NCI-H1436 (cell line): Measurements from ENCODE around the gene PEX11A.

Experiments
- DNase-seq: peaks from one replicate; lab custom pipeline; 2025; lab: John Stamatoyannopoulos, UW

Gene PEX11A

DNA sequence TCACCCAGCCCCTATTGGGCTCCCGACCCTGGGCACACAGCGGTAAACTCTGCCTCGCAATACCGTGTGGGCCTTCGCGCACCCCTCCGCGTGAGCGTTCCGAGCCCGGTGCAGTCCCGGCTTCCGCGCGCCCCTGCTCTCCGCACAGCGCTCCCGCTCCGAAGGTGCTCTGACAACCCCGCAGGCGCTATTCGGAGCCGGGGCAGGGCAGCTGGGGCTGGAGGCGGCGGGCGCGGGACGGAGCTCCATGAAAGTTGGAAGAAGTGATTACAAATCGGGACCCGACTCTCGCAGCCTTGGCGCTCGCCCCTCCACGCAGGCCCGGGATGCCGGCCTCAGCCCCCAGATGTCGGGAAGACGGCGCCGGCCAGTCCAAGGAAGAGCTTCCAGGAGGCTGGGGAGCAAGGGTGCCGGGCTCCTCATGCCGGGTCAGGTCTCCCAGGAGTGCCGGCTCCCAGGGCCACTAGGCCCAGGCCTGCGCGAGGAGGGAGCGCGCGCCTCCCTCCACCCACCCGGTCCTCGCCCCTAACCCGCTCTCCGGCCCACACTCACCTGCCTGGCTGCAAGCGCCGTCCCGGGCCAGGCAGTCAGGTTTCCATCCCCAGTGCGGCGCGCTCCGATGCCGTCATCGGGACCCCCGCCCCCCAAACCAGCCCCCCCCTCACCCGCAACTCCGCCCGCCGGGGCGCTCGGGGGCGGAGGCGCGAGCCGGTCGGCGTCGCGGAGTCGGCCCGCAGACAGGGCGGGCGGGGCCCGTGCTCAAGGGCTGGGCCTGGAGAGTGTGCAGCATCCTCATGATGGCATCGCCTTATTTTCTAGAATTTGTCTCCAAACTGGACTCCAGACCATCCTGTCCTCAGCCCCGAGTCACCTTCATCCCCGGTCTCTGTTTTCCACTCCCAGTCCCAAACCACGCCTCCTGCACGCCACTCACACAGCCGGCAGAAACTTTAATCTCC lies 35.4 kb downstream of the PEX11A start, which contains the start of gene KIF7:
Gene KIF7 (minus strand): TSS at position 621 of the 959 bp plus-strand sequence. CDS start 2,537 bp downstream, outside the sequence.
- DNase-seq = peak; percentile 30

- DNase-seq = no peak
Measured at GRCh38 chr15:89654301-89654761, 36.2 kb downstream of the PEX11A start.

- no peak for DNase-seq
Measured at GRCh38 chr15:89653578-89653977, 37.0 kb downstream of the PEX11A start.

DNA sequence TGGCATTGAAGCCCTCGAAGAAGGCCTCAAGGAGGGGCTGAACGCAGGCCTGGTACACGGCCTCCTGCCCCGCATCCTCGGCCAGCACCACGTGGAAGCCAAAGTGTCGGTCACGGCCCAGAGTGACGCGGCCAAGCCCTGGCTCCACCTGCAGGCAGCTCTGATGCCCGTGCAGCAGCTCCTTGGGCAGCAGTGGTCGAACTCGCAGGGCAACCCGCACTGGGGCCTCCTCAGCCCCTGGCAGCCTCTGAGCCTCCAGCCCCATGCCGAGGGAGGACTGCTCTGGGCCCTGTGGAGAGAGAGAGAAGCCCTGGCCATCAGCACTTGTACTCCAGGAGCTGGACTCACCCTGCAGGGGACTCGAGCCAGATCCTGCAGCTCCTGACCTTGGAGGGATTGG lies 37.9 kb downstream of the PEX11A start:
- no peak for DNase-seq

DNA sequence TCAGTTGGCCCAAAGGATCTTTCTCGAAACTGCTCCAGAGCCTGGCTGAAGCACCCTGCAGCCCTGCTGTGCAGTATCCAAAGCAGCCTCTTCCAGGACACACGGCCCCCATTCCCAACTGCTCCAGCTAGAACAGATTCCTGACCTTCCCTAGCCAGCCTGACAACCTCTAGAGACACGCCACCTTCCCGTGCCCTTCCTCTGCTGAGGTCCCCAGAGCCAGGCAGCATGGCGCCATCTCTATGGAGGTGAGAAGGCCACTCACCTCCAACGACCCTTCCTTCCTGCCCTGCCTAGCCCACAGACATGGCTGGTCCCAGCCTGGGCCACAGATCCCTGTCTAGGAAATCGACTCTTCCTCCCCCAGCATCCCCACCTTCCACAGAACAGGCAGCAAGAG lies 38.4 kb downstream of the PEX11A start:
- no peak for DNase-seq

- DNase-seq = no peak
Measured at GRCh38 chr15:89649716-89650115, 40.8 kb downstream of the PEX11A start.

GRCh38 chr15:89649013-89649625 lies 41.4 kb downstream of the PEX11A start:
- no peak for DNase-seq

DNA sequence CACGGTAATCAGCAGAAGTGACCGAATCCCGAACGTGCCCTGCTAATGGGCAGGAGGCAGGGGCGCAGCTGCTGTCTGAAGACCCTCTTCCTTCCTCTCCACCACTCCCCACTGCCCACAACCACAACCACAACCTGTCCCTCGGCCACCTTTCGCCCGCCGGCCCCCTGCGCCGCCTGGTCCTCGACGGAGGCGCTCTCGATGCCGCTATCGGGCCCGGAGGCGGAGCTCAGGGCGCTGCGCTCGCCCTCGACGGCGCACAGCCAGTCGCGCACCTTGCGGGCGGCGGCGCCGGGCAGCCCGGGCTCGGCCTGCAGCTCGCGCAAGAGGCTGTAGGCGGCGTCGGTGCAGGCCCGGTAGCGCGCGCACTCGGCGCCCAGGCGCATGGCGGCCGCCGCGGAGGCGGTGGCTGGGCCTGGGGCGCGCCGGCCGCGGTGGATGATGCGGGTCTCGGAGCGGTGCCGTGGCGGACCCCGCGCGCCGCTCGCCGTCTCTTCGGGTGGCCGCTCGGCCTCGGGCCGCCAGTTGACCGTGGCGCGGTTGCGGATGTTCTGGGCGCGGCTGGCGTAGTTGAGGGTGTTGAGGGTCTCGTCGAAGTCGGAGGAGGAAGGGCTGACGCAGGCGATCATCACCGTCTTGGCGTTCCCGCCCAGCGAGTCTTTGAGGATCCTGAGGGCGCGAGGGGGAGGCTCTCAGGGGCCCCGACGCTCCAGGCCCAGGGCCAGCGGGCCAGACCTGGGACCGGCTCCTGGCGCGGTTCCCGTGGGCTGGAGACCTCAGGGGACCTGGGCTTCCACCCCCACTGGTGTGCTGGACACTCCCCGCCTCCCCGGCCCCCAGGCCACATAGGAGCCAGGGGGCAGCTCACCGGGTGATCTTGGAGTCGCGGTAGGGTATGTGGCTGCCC lies 42.2 kb downstream of the PEX11A start:
- DNase-seq = no peak

GRCh38 chr15:89647191-89647851 lies 43.2 kb downstream of the PEX11A start:
- DNase-seq = no peak

- DNase-seq = no peak
Measured at GRCh38 chr15:89646416-89647141, 44.0 kb downstream of the PEX11A start.

DNA sequence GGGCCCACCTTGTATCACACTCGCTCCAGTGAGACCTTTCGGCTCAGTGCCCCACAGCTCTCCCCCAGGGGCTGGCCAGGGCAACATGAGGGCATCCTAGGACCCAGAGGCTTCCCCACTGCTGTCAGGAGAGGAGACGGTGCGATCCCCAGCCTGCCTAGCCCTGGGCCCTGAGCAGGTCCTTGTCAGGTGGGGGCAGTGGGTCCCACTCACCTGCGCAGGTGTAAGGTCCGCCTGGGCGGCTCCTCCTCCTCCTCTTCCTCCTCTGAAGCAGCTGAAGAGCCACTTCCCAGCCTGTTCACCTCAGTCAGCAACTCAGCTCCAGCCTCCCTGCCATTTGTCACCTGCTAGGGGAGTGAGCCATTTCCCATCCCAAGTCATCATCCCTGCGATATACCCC lies 44.9 kb downstream of the PEX11A start:
- no peak for DNase-seq

DNA sequence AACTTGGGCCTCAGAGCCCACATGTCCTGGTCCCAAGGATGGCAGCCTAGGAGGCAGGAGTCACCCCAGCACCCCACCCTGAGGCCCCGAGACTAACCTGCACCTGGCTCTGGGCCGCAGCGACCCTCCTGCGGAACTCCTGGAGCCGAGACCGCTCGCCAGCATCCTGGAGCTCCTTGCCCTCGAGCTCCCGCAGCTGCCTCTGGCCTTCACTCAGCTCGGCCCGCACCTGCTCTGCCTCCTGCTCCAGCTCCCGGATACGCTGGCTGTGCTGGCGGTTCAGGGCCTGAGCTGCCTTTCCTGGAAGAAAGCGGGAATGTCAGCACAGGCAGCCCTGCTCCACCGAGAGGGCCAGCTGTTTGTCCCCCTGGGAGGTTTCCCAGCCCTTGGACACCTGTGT lies 48.4 kb downstream of the PEX11A start:
- DNase-seq = no peak

DNA sequence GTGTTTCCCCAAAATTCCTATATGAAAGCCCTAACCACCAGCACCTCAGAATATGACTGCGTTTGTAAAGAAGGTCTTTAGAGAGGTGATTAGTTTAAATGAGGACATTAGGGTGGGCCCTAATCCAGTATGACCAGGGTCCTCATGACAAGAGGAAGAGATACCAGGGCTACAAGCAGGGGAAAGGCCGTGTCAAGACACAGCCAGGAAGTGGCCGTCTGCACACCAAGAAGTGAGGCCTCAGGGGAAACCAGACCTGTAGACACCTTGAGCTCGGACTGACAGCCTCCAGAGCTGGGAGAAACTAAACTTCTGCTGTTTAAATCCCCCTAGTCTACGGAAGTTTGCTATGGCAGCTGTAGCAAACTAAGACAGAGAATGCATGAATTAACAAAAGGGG lies 49.5 kb downstream of the PEX11A start:
- no peak for DNase-seq

DNA sequence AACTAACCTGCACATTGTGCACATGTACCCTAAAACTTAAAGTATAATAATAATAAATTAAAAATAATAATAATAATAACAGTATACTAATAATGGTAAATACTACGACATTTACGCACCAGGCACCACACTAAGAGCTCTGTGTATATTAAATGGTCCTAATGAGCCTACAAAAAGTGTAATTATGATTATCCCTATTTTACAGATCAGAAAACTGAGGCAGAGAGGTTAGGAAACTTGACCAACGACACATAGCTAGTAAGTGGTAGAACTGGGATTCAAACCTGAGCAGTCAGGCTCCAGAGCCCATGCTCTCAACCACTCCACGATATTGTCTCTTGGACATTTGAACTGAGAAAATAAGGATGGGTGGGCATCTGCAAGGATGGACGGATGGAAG lies 50.3 kb downstream of the PEX11A start:
- no peak for DNase-seq

- no peak for DNase-seq
Measured at GRCh38 chr15:89633585-89633984, 57.0 kb downstream of the PEX11A start.

DNA sequence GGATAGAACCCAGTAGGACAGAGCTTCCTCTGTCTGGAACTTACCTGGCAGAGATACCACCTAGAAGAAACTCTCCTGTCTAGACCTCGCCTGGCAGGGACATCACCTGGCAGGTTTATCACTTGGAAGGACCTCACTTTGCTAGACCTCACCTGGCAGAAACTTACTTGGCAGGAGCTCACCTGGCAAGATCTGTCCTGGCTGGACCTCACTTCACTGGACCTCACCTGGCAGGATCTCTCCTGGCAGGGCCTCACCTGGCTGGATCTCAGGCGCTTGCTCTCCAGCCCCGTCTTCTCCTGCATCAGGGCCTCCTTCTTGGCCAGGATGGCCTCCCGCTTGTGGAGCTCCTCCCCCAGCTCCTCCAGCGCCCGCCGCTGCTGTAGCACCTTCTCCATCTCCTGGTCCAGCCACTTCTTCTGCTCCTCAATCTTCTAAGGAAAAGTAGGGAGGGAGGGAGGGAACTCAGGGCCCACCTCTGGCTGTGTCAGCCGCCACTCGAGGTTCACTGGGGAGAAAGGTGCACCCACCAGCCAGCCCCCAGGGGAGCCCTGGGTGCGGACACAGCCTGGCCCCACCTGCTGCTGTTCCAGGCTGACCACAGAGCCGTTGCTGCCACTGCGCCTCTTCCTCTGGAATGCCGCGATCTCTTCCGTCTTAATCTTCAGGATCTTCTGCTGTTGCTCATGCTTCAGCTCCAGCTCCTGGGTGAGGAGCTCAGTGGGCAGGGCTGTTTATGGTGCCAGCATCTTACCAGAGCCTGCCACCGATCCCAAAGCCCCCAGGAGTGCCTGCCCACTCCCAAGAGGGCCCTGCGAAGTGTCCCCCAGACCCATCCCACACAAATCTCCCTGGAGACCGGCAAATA lies 57.8 kb downstream of the PEX11A start:
- DNase-seq = no peak

GRCh38 chr15:89631902-89632264 lies 58.7 kb downstream of the PEX11A start:
- no peak for DNase-seq
